Stomach (tissue), 9 donors: ENCODE data around the gene LILRA6. TPM values are rescaled to one million over a fixed set of nuclear protein-coding genes. Genes with fewer than 3 reads are reported as not detected.
A peak's percentile ranks its signal among the peaks of the same experiment; 100 is the strongest.

Experiments used
- DNase-seq, 2 donors: peaks; one replicate each; pipeline versions ENCODE4 v3.0.0 to v3.0.0-alpha.2; 2013 to 2019
- H3K27ac ChIP-seq, 5 donors: fragments of 200-600 bp in 4 of 5; sonication (generic) in 4 of 5; one replicate each; pipeline ENCODE4 v1.5.1; 2013 to 2019; ENCODE audit warnings: mild to moderate bottlenecking in 1 of 5, moderate library complexity in 1 of 5
- H3K27me3 ChIP-seq, 3 donors: fragments of 200-600 bp; sonication (generic); one replicate each; pipeline ENCODE4 v1.5.1; 2017 to 2019; ENCODE audit warnings: mixed run types in 1 of 3
- H3K36me3 ChIP-seq, 4 donors: fragments of 200-600 bp; sonication (generic); 1 replicate in 3 of 4; 2 replicates in 1 of 4; pipeline ENCODE4 v1.5.1; 2016 to 2019
- H3K4me1 ChIP-seq, 4 donors: fragments of 200-600 bp; sonication (generic); one replicate each; pipeline ENCODE4 v1.5.1; 2016 to 2019
- H3K4me3 ChIP-seq, 4 donors: fragments of 200-600 bp; sonication (generic) in 3 of 4; one replicate each; pipeline ENCODE4 v1.5.1; 2016 to 2019; ENCODE audit warnings: mild to moderate bottlenecking in 1 of 4
- H3K9me3 ChIP-seq, 4 donors: fragments of 200-600 bp; sonication (generic); one replicate each; pipeline ENCODE4 v1.5.1; 2016 to 2019
- EP300 ChIP-seq: sonication (generic); formaldehyde crosslinking; IDR thresholded peaks from one replicate; pipeline ENCODE4 v1.6.1; 2017; ENCODE audit warnings: antibody characterized with exemption
- POLR2A ChIP-seq, 4 donors: fragments of 450-650 bp; IDR thresholded peaks; one replicate each; pipeline ENCODE4 v1.6.1; 2016; ENCODE audit warnings: antibody characterized with exemption in 4 of 4, control low read depth in 2 of 4, mild to moderate bottlenecking in 1 of 4, moderate library complexity in 1 of 4
- POLR2AphosphoS5 ChIP-seq, 3 donors: sonication (generic); formaldehyde crosslinking; IDR thresholded peaks; one replicate each; pipeline ENCODE4 v1.6.1; 2016; ENCODE audit warnings: antibody characterized with exemption in 3 of 3
- WGBS, 5 donors: extraction: QIAGEN DNeasy Blood & Tissue Kit in 3 of 5; methylation state at CpG; one replicate each; pipeline versions ENCODE4 v1.1.5 to v1.1.7; 2013 to 2018; 5-methylcytosine and 5-hydroxymethylcytosine counted together
- intact Hi-C: fragments of 100-400 bp; cut with DNase I; formaldehyde crosslinking; loops from one replicate; pipeline ENCODE4 v1.15.1; 2023; ENCODE audit warnings: low total_unique reads
- polyA plus RNA-seq, 3 donors: library from polyadenylated mRNA; stranded (reverse); fragments of 200-250 nt; gene quantifications; one replicate each; pipeline ENCODE4 v1.2.3, GENCODE V29; 2013
- total RNA-seq, 5 donors: library from RNA; depleted of rRNA; stranded (reverse); fragments of >200 nt; gene quantifications; one replicate each; pipeline versions ENCODE4 v1.1.0 to v1.2.3, GENCODE V29; 2014 to 2016
- TF ChIP-seq, protein P1 (sequence below), 7 experiments: fragments of 450-650 bp in 4 of 7; fragments of 200-600 bp in 3 of 7; sonication (generic) in 3 of 7; IDR thresholded peaks; one replicate each; pipeline ENCODE4 v1.5.1; 2016 to 2019; ENCODE audit warnings: antibody characterized with exemption in 7 of 7, control low read depth in 2 of 7, mild to moderate bottlenecking in 1 of 7
- donor health status: healthy with polysubstance abuse.
- donor health status: Bipolar disorder and iron deficiency.
- donor health status: healthy.

The LILRA6 gene
- total and polyA plus RNA-seq, 8 donors: 0.20 to 3.8 (median 0.81) TPM; not detected in 1

DNA sequence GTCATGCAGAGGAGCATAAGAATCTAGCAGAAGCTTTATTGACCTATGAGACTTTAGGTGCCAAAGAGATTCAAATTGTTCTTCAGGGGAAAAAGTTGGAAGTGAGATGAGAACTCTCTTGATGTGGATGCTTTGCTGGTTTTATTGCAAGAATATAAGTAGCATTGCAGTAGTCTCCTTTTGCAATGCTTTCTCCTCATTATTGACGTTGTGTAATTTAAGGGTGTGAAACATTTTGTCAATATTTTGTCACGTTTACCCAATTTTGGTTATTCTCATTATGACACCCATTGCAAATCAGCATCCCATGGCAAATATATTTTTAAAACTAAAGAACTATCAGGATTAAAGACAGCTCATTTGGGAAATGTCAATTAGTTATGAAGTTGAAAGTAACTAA lies 26.3 kb upstream of the LILRA6 start:
- no peaks in the 10 kb centered on the region for H3K4me1 ChIP-seq
- no peak for TF ChIP-seq POLR2A (IDR thresholded peaks at IDR 0.05)
- no peak for TF ChIP-seq EP300
- no peak for TF ChIP-seq POLR2AphosphoS5 (IDR thresholded peaks at IDR 0.05)
- TF ChIP-seq, protein P1, sequence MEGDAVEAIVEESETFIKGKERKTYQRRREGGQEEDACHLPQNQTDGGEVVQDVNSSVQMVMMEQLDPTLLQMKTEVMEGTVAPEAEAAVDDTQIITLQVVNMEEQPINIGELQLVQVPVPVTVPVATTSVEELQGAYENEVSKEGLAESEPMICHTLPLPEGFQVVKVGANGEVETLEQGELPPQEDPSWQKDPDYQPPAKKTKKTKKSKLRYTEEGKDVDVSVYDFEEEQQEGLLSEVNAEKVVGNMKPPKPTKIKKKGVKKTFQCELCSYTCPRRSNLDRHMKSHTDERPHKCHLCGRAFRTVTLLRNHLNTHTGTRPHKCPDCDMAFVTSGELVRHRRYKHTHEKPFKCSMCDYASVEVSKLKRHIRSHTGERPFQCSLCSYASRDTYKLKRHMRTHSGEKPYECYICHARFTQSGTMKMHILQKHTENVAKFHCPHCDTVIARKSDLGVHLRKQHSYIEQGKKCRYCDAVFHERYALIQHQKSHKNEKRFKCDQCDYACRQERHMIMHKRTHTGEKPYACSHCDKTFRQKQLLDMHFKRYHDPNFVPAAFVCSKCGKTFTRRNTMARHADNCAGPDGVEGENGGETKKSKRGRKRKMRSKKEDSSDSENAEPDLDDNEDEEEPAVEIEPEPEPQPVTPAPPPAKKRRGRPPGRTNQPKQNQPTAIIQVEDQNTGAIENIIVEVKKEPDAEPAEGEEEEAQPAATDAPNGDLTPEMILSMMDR (IDR thresholded peaks at IDR 0.05): no peak
- DNase-seq: no peak
- 43 to 64% (median 53%) methylated on average over 2 of the region's 2 CpGs for WGBS, 5 donors
- H3K27me3 ChIP-seq: peaks cover 0 to 12% (median 0%) of the 10 kb centered on the region in 3 donors
- no peak overlapping the region for H3K4me3 ChIP-seq
- H3K36me3 ChIP-seq: no peaks in the 10 kb centered on the region
- intact Hi-C loops: no loop called here
- H3K9me3 ChIP-seq: no peaks in the 10 kb centered on the region
- H3K27ac ChIP-seq: no peak overlapping the region

GRCh38 chr19:54266133-54266532 lies 23.5 kb upstream of the LILRA6 start:
- Histone ChIP-seq H3K27ac (no peak overlapping the region), H3K4me1 (no peaks in the 10 kb centered on the region), H3K9me3 (no peaks in the 10 kb centered on the region), H3K27me3 (peaks cover 0 to 12% (median 0%) of the 10 kb centered on the region in 3 donors), H3K4me3 (no peak overlapping the region), H3K36me3 (no peaks in the 10 kb centered on the region)
- TF ChIP-seq EP300: no peak
- TF ChIP-seq, protein P1 (IDR thresholded peaks at IDR 0.05): peak in 5 of 7 experiments; percentile 22 to 77 (median 60)
- intact Hi-C loops: no loop called here
- 5 to 11% (median 6%) methylated on average over 5 to 6 of the region's 6 CpGs for WGBS, 5 donors
- DNase-seq: peak; percentile 79 to 89

DNA sequence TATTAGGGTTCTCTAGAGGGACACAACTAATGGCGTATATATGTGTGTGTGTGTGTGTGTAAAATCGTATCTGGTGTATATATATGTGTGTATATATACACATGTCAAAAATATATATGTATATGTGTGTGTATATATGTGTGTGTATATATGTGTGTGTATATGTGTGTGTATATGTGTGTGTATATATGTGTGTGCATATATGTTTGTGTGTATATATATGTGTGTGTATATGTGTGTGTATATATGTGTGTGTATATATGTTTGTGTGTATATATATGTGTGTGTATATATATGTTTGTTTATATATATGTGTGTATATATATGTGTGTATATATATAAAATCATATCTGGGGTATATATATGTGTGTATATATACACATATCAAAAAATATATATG lies 19.9 kb upstream of the LILRA6 start:
- Histone ChIP-seq H3K36me3 (no peaks in the 10 kb centered on the region), H3K4me3 (no peak overlapping the region), H3K9me3 (no peaks in the 10 kb centered on the region), H3K4me1 (no peaks in the 10 kb centered on the region), H3K27ac (no peak overlapping the region), H3K27me3 (peaks cover 0 to 18% (median 0%) of the 10 kb centered on the region in 3 donors)
- 82 to 94% (median 87%) methylated on average over 2 of the region's 2 CpGs for WGBS, 5 donors
- no peak for DNase-seq
- intact Hi-C loops: no loop called here
- no peak for TF ChIP-seq POLR2AphosphoS5 (IDR thresholded peaks at IDR 0.05)
- no peak for TF ChIP-seq POLR2A (IDR thresholded peaks at IDR 0.05)
- TF ChIP-seq, protein P1 (IDR thresholded peaks at IDR 0.05): no peak
- TF ChIP-seq EP300: no peak

DNA sequence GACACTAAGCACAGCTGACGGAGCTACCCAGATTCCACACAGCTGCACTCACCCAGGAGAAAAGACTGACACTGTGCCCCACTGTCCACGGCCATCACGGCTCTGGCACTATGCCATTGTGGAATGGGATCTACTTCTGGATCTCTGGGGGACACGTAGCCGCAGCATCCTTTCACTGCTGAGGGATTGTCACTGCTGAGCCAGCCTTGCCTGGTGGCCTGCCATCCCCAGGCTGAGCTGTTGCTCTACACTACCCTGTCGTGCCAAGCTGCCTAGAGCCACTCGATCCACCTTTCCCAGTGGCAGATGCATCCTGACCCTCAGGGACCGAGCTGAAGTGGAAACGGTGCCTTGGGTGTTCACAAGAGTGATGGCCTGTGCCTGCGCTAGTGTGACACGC lies 19.5 kb upstream of the LILRA6 start:
- H3K4me1 ChIP-seq: no peaks in the 10 kb centered on the region
- peak in 1 of 2 donors; percentile 8 for DNase-seq
- intact Hi-C loops: no loop called here
- H3K27ac ChIP-seq: no peak overlapping the region
- whole genome bisulfite sequencing, 5 donors: 77 to 85% (median 83%) methylated on average over 11 of the region's 11 CpGs
- H3K36me3 ChIP-seq: no peaks in the 10 kb centered on the region
- no peaks in the 10 kb centered on the region for H3K9me3 ChIP-seq
- H3K4me3 ChIP-seq: no peak overlapping the region
- H3K27me3 ChIP-seq: peaks cover 0 to 22% (median 3%) of the 10 kb centered on the region in 3 donors
- no peak for TF ChIP-seq POLR2A (IDR thresholded peaks at IDR 0.05)

GRCh38 chr19:54257116-54257480 lies 14.5 kb upstream of the LILRA6 start, which contains the start of gene LILRB5:
Gene LILRB5 (minus strand): TSS chr19:54257273. CDS start chr19:54257193, 80 bp downstream.
- intact Hi-C loops: no loop called here
- H3K27ac ChIP-seq: no peak within 1 kb of the TSS
- DNase-seq: no peak

More at GRCh38 chr19:54257116-54257480, 14.5 kb upstream of the LILRA6 start, which contains the start of gene LILRB5:
- H3K27me3 ChIP-seq: peaks cover 0 to 59% (median 40%) of the 10 kb centered on the region in 3 donors
- 68 to 75% (median 74%) methylated on average over 5 to 9 of the region's 9 CpGs for WGBS, 5 donors
- TF ChIP-seq POLR2A (IDR thresholded peaks at IDR 0.05) (no peak), EP300 (no peak), POLR2AphosphoS5 (IDR thresholded peaks at IDR 0.05) (no peak)
- TF ChIP-seq, protein P1 (IDR thresholded peaks at IDR 0.05): no peak
- peak within 1 kb of the TSS in 2 of 4 donors; percentile 7 to 15 for H3K4me3 ChIP-seq
- H3K36me3 ChIP-seq: no peaks in the 10 kb centered on the region
- H3K4me1 ChIP-seq: no peaks in the 10 kb centered on the region
- H3K9me3 ChIP-seq: no peaks in the 10 kb centered on the region
